HEK293 (cell line): ENCODE measurements around the gene GALNT16.

ENCODE experiments used
- ZNF133 ChIP-seq: fragments of 450-650 bp; formaldehyde crosslinking; IDR thresholded peaks from 2 replicates; pipeline ENCODE4 v1.5.1; 2016; ENCODE audit warnings: missing biosample characterization, missing genetic modification characterization
- ZNF146 ChIP-seq: fragments of 450-650 bp; formaldehyde crosslinking; IDR thresholded peaks from 2 replicates; pipeline ENCODE4 v1.5.1; 2016; ENCODE audit warnings: missing biosample characterization, missing genetic modification characterization
- ZNF24 ChIP-seq: fragments of 450-650 bp; formaldehyde crosslinking; IDR thresholded peaks from 2 replicates; pipeline ENCODE4 v1.5.1; 2016; ENCODE audit warnings: missing biosample characterization, missing genetic modification characterization
- ZNF658 ChIP-seq: fragments of 450-650 bp; formaldehyde crosslinking; IDR thresholded peaks from 2 replicates; pipeline ENCODE4; 2016; ENCODE audit warnings: missing biosample characterization, missing genetic modification characterization
- ZNF660 ChIP-seq: fragments of 450-650 bp; IDR thresholded peaks from 2 replicates; pipeline ENCODE4 v1.5.1; 2018; ENCODE audit warnings: missing biosample characterization, mild to moderate bottlenecking, missing genetic modification characterization
- ZSCAN5A ChIP-seq: fragments of 450-650 bp; formaldehyde crosslinking; IDR thresholded peaks from 2 replicates; pipeline ENCODE4 v1.5.1; 2016; ENCODE audit warnings: missing biosample characterization, missing genetic modification characterization

- no peak for TF ChIP-seq ZNF133 (tag by site-specific recombination)
- no peak for TF ChIP-seq ZNF24 (tag by site-specific recombination)
- no peak for TF ChIP-seq ZNF146 (tag by site-specific recombination)
- TF ChIP-seq ZNF660 (tag by site-specific recombination) = no peak
- no peak for TF ChIP-seq ZNF658 (tag by site-specific recombination)
- no peak for TF ChIP-seq ZSCAN5A
These were observed 45.6 kb upstream of the GALNT16 start for GRCh38 chr14:69214393-69214792.
